Measurements from ENCODE around the gene RFX7. TPM values are rescaled to one million over a fixed set of nuclear protein-coding genes. Genes with fewer than 3 reads are reported as not detected.
"Not testable (repeated sequence)": the region's sequence is repeated elsewhere in the genome, so short reads cannot be mapped to it uniquely, and the experiment has no call there.

The RFX7 gene
- total RNA-seq, 2 donors from 2014 or later: 9.9 to 10.1 TPM

- intact Hi-C loops (cut with DNase I): no loop called here
- no peak for DNase-seq (ENCODE audit: low spot score)
Measured at GRCh38 chr15:56165234-56165633, 78.4 kb downstream of the RFX7 start.

- intact Hi-C loops (cut with DNase I): no loop called here
Measured at GRCh38 chr15:56160966-56161365, 82.7 kb downstream of the RFX7 start.

GRCh38 chr15:56156877-56157276, 86.8 kb downstream of the RFX7 start:
- DNase-seq (ENCODE audit: low spot score): no peak
- intact Hi-C loops (cut with DNase I): no loop called here

More at GRCh38 chr15:56160966-56161365, 82.7 kb downstream of the RFX7 start:
- no peak for DNase-seq (ENCODE audit: low spot score)

GRCh38 chr15:56155278-56155677, 88.4 kb downstream of the RFX7 start:
- DNase-seq (ENCODE audit: low spot score); intact Hi-C loops (cut with DNase I): not testable (repeated sequence)

GRCh38 chr15:56154768-56155167, 88.9 kb downstream of the RFX7 start:
- not testable (repeated sequence) for DNase-seq (ENCODE audit: low spot score)

GRCh38 chr15:56150204-56150603, 93.5 kb downstream of the RFX7 start:
- peak; percentile 62 for DNase-seq (ENCODE audit: low spot score)
- intact Hi-C loops (cut with DNase I): no loop called here

More at GRCh38 chr15:56154768-56155167, 88.9 kb downstream of the RFX7 start:
- intact Hi-C loops (cut with DNase I): not testable (repeated sequence)

GRCh38 chr15:56148064-56148463, 95.6 kb downstream of the RFX7 start:
- intact Hi-C loops (cut with DNase I): no loop called here

GRCh38 chr15:56146756-56147155, 96.9 kb downstream of the RFX7 start:
- intact Hi-C loops (cut with DNase I): no loop called here
- no peak for DNase-seq (ENCODE audit: low spot score)

More at GRCh38 chr15:56148064-56148463, 95.6 kb downstream of the RFX7 start:
- DNase-seq (ENCODE audit: low spot score): no peak

GRCh38 chr15:56128081-56128480, 115.6 kb downstream of the RFX7 start:
- intact Hi-C loops (cut with DNase I): no loop called here
- DNase-seq (ENCODE audit: low spot score): no peak

- intact Hi-C loops (cut with DNase I): no loop called here
Measured at GRCh38 chr15:56126409-56126808, 117.3 kb downstream of the RFX7 start.

GRCh38 chr15:56124391-56124790, 119.3 kb downstream of the RFX7 start:
- intact Hi-C loops (cut with DNase I): no loop called here
- no peak for DNase-seq (ENCODE audit: low spot score)

More at GRCh38 chr15:56126409-56126808, 117.3 kb downstream of the RFX7 start:
- DNase-seq (ENCODE audit: low spot score): no peak

GRCh38 chr15:56105855-56106254, 137.8 kb downstream of the RFX7 start:
- DNase-seq (ENCODE audit: low spot score): no peak
- intact Hi-C loops (cut with DNase I): no loop called here

- no peak for DNase-seq (ENCODE audit: low spot score)
- intact Hi-C loops (cut with DNase I): no loop called here
Measured at GRCh38 chr15:56102441-56102840, 141.2 kb downstream of the RFX7 start.

- intact Hi-C loops (cut with DNase I): loop anchor here in 1 of 2 donors (5.0 kb wide), 1 partner anchor 1052 kb away; no protein-coding TSS in a partner anchor
- no peak for DNase-seq (ENCODE audit: low spot score)
Measured at GRCh38 chr15:56099311-56099710, 144.4 kb downstream of the RFX7 start.

- no peak for DNase-seq (ENCODE audit: low spot score)
- intact Hi-C loops (cut with DNase I): loop anchor here in 1 of 2 donors (5.0 kb wide), 1 partner anchor 1051 kb away; no protein-coding TSS in a partner anchor
Measured at GRCh38 chr15:56098195-56098863, 145.3 kb downstream of the RFX7 start.

- no peak for DNase-seq (ENCODE audit: low spot score)
Measured at GRCh38 chr15:56095406-56095805, 148.3 kb downstream of the RFX7 start.

GRCh38 chr15:56094171-56094570, 149.5 kb downstream of the RFX7 start:
- intact Hi-C loops (cut with DNase I): no loop called here
- DNase-seq (ENCODE audit: low spot score): no peak

More at GRCh38 chr15:56095406-56095805, 148.3 kb downstream of the RFX7 start:
- intact Hi-C loops (cut with DNase I): loop anchor here in 1 of 2 donors (5.0 kb wide), 1 partner anchor 1048 kb away; no protein-coding TSS in a partner anchor

GRCh38 chr15:56088389-56088788, 155.3 kb downstream of the RFX7 start:
- DNase-seq (ENCODE audit: low spot score): no peak
- intact Hi-C loops (cut with DNase I): no loop called here

GRCh38 chr15:56086566-56086965, 157.1 kb downstream of the RFX7 start:
- intact Hi-C loops (cut with DNase I): no loop called here

GRCh38 chr15:56082263-56082761, 161.4 kb downstream of the RFX7 start:
- DNase-seq (ENCODE audit: low spot score): no peak
- intact Hi-C loops (cut with DNase I): no loop called here

More at GRCh38 chr15:56086566-56086965, 157.1 kb downstream of the RFX7 start:
- DNase-seq (ENCODE audit: low spot score): no peak

- intact Hi-C loops (cut with DNase I): no loop called here
Measured at GRCh38 chr15:56077081-56077480, 166.6 kb downstream of the RFX7 start.

More at GRCh38 chr15:56077081-56077480, 166.6 kb downstream of the RFX7 start:
- DNase-seq (ENCODE audit: low spot score): no peak

Measured in posterior vena cava (tissue), 2 donors.